ENCODE results near the gene TMEM63C.
"Not testable (repeated sequence)": the region's sequence is repeated elsewhere in the genome, so short reads cannot be mapped to it uniquely, and the experiment has no call there.

The TMEM63C gene

GRCh38 chr14:77157740-77158139, 23.9 kb upstream of the TMEM63C start:
- no peak for DNase-seq (ENCODE audit: low spot score)

DNA sequence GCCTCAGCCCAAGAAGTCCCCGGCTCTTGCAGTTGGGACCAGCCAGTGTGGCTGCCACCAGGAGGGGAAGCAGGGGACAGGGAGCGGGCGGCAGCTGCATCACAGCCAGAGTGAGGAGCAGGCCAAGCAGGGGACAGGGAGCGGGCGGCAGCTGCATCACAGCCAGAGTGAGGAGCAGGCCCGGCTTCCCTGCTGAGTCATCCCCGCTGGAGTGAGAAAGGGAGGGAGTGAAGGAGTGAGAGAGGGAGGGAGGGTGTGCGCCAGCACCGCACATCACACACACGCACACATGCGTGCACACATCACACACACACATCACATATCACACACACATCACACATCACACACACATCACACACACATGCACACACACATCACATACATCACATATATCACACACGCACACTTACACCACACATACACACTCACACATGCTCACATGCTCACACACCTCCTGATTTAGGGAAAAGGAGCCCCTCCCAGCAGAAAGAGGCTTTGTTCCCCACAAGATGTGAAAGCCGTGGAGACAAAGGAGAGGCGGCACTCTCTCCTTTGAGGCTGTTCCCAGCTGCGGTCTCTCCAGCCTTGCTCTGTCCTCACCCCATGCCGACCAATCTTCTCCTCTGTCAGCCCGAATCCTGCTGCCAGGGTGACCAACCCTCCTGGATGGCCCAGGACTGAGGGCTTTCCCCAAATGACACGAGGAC, 23.3 kb upstream of the TMEM63C start:
- DNase-seq (ENCODE audit: low spot score), result no peak

- no peak for DNase-seq (ENCODE audit: low spot score)
Measured at GRCh38 chr14:77158882-77159255, 22.7 kb upstream of the TMEM63C start.

DNA sequence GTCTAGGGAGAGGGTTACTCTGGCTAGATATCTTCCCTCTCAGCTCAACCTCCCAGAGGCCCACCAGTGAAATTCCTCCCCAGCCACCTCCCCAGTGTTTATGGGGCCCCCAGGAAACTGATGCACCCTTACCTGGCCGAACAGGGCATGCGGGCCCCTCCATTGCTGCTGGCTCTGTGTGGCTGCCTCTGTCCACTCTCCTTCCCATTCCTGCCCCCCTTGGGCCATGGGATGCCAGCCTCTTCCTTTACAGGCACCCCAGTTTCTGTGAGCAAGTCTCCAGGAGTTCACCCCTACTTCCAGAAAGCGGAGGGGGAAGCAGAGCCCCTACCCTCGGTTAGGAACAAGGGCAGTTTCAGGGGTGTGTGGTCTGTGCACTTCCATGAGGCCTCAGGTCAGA, 20.6 kb upstream of the TMEM63C start:
- no peak for DNase-seq (ENCODE audit: low spot score)

DNA sequence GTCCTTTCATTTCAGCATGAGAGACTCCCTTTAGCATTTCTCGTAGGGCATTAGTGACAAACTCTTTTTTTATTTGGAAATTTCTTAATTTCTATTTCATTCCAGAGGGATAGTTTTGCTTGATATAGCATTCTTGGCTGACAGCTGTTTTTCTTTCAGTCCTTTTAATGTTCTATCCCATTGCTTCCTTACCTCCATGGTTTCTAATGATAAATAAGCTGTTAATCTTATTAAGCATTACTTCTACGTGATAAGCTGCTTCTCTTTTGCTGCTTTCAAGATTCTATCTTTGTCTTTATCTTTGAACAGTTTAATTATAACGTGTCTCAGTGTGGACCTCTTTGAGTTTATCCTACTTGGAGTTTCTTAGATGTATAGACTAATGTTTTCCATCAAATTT, 11.6 kb upstream of the TMEM63C start:
- DNase-seq (ENCODE audit: low spot score), result no peak

DNA sequence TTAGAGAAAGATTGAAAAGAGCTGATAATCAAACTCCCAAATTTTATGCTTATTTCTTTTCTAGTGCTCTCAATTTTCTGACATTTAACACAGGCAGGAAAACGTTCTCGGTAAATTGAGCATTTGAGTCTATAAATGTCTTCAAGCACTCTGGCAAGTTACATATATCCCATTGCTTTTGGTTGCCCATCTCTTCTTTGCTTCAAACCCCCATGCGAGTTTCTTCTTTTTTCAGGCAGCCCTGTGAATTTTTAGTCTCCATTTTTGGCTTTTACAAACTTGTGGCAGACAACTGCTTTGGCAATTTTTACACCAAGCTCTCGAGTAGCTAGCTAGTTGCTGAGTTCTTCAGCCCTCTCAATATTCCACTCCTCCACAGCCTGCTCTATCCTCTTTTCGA, 8.7 kb upstream of the TMEM63C start:
- DNase-seq (ENCODE audit: low spot score), result no peak

GRCh38 chr14:77173911-77174617, 7.5 kb upstream of the TMEM63C start:
- not testable (repeated sequence) for DNase-seq (ENCODE audit: low spot score)

DNA sequence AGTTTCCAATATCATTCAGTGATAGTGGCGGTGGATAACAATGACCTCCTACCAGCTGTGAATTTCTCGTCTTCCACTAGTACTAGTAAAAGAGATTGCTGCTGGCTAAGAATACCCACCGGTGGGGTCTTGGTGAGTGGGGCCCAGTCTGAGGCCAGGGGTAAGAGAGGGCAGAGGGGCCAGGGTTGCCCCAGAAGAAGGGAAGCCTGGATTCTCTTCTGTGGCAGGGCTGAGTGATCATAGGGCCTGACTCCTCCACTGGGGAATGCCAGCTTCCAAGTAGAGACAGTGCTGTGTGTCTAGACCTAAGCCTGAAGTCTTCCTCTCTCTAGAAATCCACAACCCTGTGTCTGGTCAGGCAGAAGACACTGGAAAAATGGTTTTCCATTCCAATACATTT, 5.8 kb upstream of the TMEM63C start:
- DNase-seq (ENCODE audit: low spot score), result no peak

- DNase-seq (ENCODE audit: low spot score), result no peak
Measured at GRCh38 chr14:77177702-77178101, 3.9 kb upstream of the TMEM63C start.

DNA sequence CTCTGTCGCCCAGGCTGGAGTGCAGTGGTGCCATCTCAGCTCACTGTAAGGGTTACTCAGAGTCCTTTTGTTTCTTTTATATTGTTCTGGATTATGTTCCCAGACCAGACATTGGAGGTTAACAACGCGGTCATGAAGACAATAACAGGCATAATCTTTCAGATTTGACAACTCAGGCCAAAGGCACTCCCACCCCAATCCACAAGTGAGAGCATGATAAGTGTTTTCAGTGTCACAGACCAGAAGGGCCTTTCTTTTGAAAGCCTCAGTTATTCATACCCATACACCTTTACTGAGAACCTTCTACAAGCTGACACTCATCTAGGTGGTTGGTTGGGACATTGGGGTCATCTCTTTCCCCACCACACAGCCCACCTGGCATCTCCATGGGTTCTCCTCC, 2.9 kb upstream of the TMEM63C start:
- DNase-seq (ENCODE audit: low spot score), result no peak

DNA sequence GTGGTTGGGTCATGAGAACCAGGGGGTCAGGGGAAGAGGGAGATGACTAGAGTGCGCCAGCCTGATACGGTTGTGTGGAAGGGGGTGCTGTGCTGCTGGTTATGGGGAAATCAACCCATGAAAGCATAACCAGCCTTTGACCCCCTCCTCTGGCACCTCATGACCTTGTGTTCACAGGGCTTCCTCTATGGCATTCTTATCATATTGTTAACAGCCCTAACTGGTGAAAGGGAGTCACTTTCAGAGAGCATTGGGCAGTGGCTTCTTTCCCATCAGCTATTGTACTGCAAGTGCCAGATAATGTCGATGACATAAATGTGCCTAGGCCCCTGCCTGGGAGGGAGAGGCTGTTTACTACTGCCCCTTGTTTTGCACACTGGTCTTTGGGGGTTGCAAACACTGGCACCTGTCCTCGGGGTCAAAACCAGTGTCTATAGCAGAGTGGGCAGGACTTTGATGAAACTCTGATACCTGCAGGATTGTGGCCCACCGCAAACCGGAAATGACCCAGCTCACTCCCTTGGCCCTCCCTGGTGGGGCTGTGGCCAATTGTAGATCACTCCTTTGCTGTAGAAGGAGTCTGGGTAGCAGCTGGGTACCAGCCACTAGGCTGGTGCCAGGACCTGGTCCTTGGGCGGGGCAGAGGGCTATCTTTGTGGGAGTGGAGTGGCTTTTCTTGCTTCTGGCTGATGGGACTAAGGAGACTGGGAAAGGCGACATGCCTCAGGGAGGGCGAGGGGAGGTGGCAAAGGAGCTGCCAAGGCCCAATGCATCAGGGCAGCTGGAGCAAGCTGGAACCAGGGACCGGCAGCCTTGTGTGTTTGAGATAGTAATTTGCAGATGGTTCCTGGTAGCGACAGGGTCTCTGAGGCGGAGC, 634 bp upstream of the TMEM63C start:
- no peak for DNase-seq (ENCODE audit: low spot score)

DNA sequence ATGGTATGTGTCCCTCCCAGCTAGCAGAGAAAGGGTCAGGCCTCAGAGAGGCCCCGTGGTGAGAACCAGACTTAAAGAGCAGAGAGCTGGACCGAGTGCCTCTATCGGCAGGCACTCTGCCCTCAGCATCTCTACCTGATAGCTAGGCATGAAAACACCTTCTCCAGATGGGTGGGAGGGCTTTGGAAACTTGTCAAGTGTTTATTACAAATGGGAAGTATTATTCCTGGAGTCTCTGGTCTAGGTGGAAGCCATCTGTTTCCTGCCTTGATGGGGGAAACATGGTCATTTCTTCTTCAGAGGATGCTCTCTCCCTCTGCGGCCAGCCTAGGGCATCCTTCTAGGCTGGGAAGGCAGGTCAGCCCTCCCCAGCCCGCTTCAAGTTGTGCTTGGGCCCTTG, 2.3 kb downstream of the TMEM63C start:
- no peak for DNase-seq (ENCODE audit: low spot score)

GRCh38 chr14:77184396-77185092, 2.9 kb downstream of the TMEM63C start:
- no peak for DNase-seq (ENCODE audit: low spot score)

DNA sequence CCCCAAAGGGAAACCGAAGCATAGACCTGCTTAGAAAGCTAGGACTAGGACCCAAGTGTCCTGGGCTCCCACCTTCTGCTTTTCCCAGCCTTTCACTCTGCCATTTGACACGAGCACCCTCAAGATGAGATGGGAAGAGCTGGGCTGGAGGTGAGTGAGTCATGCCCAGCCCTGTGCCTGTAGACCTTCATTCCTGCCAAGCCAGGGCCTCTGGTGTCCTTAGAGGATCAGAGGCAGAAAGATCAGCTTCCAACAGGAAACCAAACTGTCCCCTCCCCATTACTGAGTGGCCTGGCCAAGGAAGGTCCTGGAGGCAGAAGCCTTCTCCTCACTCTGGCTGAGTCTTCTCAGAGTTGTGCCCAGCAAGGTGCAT, 3.5 kb downstream of the TMEM63C start:
- DNase-seq (ENCODE audit: low spot score), result no peak

GRCh38 chr14:77186911-77187648, 5.5 kb downstream of the TMEM63C start:
- DNase-seq (ENCODE audit: low spot score), result no peak

DNA sequence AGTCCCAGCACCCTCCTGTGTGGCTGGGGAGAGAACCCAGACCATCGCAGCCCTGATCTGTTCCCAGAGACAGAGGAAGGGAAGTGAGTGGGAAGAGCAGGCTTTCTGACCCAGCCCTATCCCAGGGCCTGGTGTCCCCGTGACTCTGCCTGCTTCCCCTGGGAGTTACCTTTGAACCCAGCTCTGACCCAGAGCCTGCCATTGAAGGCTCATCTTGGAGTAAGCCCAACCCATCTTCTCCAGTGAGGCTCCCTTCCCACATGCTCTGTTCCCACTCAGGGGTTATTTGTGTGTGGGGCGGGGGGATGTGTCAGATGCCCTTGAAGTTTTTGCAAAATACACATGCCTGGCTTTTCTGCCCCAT, 6.0 kb downstream of the TMEM63C start:
- no peak for DNase-seq (ENCODE audit: low spot score)

- DNase-seq (ENCODE audit: low spot score), result no peak
Measured at GRCh38 chr14:77189479-77189878, 7.9 kb downstream of the TMEM63C start.

GRCh38 chr14:77190977-77191376, 9.4 kb downstream of the TMEM63C start:
- no peak for DNase-seq (ENCODE audit: low spot score)

DNA sequence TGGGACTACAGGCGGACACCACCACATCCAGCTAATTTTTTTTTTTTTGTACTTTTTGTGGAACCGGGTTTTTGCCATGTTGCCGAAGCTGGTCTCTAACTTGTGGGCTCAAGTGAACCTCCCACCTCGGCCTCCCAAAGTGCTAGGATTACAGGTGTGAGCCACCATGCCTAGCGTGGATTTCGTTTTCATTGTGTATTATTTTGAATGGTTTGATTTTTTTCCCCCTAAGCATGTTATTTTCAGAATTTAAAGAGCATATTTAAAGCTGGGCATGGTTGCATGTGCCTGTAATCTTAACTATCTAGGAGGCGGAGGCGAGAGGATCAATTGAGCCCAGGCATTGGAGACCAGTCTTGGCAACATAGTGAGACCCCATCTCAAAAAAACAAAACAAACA, 13.1 kb downstream of the TMEM63C start:
- no peak for DNase-seq (ENCODE audit: low spot score)

GRCh38 chr14:77195766-77196165, 14.2 kb downstream of the TMEM63C start:
- DNase-seq (ENCODE audit: low spot score), result no peak

- DNase-seq (ENCODE audit: low spot score), result no peak
Measured at GRCh38 chr14:77197988-77198387, 16.4 kb downstream of the TMEM63C start.

- DNase-seq (ENCODE audit: low spot score), result no peak
Measured at GRCh38 chr14:77198561-77198960, 17.0 kb downstream of the TMEM63C start.

Measured in CD4-positive, alpha-beta T cell treated with Interleukin-6 at 100 ng/mL for 8 hours (primary cell).